Endodermal cell (in vitro differentiated cells): ENCODE results near the gene ERC1. TPM values are rescaled to one million over a fixed set of nuclear protein-coding genes. Genes with fewer than 3 reads are reported as not detected.

Source experiments
- DNase-seq: peaks from one replicate; pipeline ENCODE4 v3.0.0-alpha.2; 2017
- H3K27ac ChIP-seq: 2 replicates; pipeline ENCODE4 v1.5.1; 2013; ENCODE audit warnings: mild to moderate bottlenecking, low read depth, low read length, moderate library complexity
- H3K27me3 ChIP-seq: 2 replicates; pipeline ENCODE4 v1.6.1; 2013; ENCODE audit warnings: mild to moderate bottlenecking, low read length, moderate library complexity; ENCODE audit not compliant: insufficient read depth, control insufficient read depth, poor library complexity, severe bottlenecking
- H3K36me3 ChIP-seq: 2 replicates; pipeline ENCODE4 v1.7.0; 2013; ENCODE audit warnings: mild to moderate bottlenecking, low read length, moderate library complexity; ENCODE audit not compliant: control insufficient read depth, insufficient read depth
- H3K4me1 ChIP-seq: one replicate; pipeline ENCODE4 v1.7.0; 2013; ENCODE audit warnings: low read length; ENCODE audit not compliant: control insufficient read depth, insufficient read depth
- H3K4me3 ChIP-seq: 2 replicates; pipeline ENCODE4 v1.5.1; 2013; ENCODE audit warnings: mild to moderate bottlenecking, low read length, moderate library complexity
- H3K9ac ChIP-seq: 2 replicates; pipeline ENCODE4 v1.6.1; 2013; ENCODE audit warnings: mild to moderate bottlenecking, low read length, moderate library complexity; ENCODE audit not compliant: poor library complexity, severe bottlenecking; ENCODE audit errors: extremely low read depth
- H3K9me3 ChIP-seq: 2 replicates; pipeline ENCODE4 v1.6.1; 2013; ENCODE audit warnings: mild to moderate bottlenecking, low read length, moderate library complexity; ENCODE audit not compliant: control insufficient read depth
- H3K27ac Mint-ChIP-seq: 2 replicates; pipeline ENCODE4 v1.8.0; 2020; ENCODE audit warnings: mixed read lengths
- H3K27me3 Mint-ChIP-seq: 2 replicates; pipeline ENCODE4 v1.8.0; 2021; ENCODE audit warnings: mild to moderate bottlenecking, mixed read lengths; ENCODE audit not compliant: insufficient read depth
- H3K36me3 Mint-ChIP-seq: 2 replicates; pipeline ENCODE4 v1.8.0; 2020; ENCODE audit warnings: low read depth, mixed read lengths
- H3K4me1 Mint-ChIP-seq: 2 replicates; pipeline ENCODE4 v1.8.0; 2020; ENCODE audit warnings: mixed read lengths
- H3K4me3 Mint-ChIP-seq: 2 replicates; pipeline ENCODE4 v1.8.0; 2020; ENCODE audit warnings: mild to moderate bottlenecking, moderate library complexity, mixed read lengths
- H3K9me3 Mint-ChIP-seq: 2 replicates; pipeline ENCODE4 v1.8.0; 2020; ENCODE audit warnings: mild to moderate bottlenecking, mixed read lengths
- CTCF ChIP-seq: fragments of 200-600 bp; sonication (generic); conservative IDR thresholded peaks from 2 replicates; pipeline ENCODE4 v1.5.0; 2021; ENCODE audit warnings: antibody characterized with exemption, mild to moderate bottlenecking
- WGBS, 2 experiments: methylation state at CpG; one replicate each; pipeline versions ENCODE4 v1.1.5 to v1.1.7; 2013; ENCODE audit warnings: missing lambda C conversion rate in 2 of 2, mixed read lengths in 1 of 2; ENCODE audit not compliant: insufficient coverage in 1 of 2, insufficient read length in 1 of 2; 5-methylcytosine and 5-hydroxymethylcytosine counted together
- total RNA-seq, 2 donors: library from RNA; stranded (reverse); fragmentation: NEBNext Ultra II Directional in 1 of 2; extraction: Animal tissue kit (Norgen Biotek cat#: 25700) in 1 of 2; gene quantifications; 2 replicates in 1 of 2; 3 replicates in 1 of 2; pipeline ENCODE4 v1.2.1, GENCODE V29; 2021

ERC1 gene
- total RNA-seq, 2 donors from 2014 or later: 60.6 to 159 TPM

- DNase-seq: no peak
- H3K36me3 Mint-ChIP-seq: peaks cover 37% of the 10 kb centered on the region
- Histone ChIP-seq H3K4me3 (no peak overlapping the region), H3K9ac (no peak overlapping the region), H3K4me1 (peaks cover 12% of the 10 kb centered on the region), H3K27me3 (no peaks in the 10 kb centered on the region), H3K9me3 (no peaks in the 10 kb centered on the region), H3K27ac (no peak overlapping the region), H3K36me3 (no peaks in the 10 kb centered on the region)
- no peak overlapping the region for H3K27ac Mint-ChIP-seq
- peaks cover 2% of the 10 kb centered on the region for H3K9me3 Mint-ChIP-seq
- no peak overlapping the region for H3K4me3 Mint-ChIP-seq
- WGBS, 2 experiments: 96 to 98% methylated on average over 11 of the region's 11 CpGs
- H3K27me3 Mint-ChIP-seq: no peaks in the 10 kb centered on the region
- H3K4me1 Mint-ChIP-seq: peaks cover 24% of the 10 kb centered on the region
- TF ChIP-seq CTCF: no peak
Measured at GRCh38 chr12:1467710-1468109, 476.7 kb downstream of the ERC1 start.

GRCh38 chr12:1469070-1469469 is 478.0 kb downstream of the ERC1 start:
- no peaks in the 10 kb centered on the region for H3K27me3 Mint-ChIP-seq
- H3K36me3 ChIP-seq: no peaks in the 10 kb centered on the region
- peaks cover 26% of the 10 kb centered on the region for H3K4me1 Mint-ChIP-seq
- no peak overlapping the region for H3K4me3 ChIP-seq
- TF ChIP-seq CTCF: no peak
- no peaks in the 10 kb centered on the region for H3K9me3 ChIP-seq
- no peak for DNase-seq
- no peak overlapping the region for H3K9ac ChIP-seq
- H3K27me3 ChIP-seq: no peaks in the 10 kb centered on the region
- 77 to 81% methylated on average over 3 to 6 of the region's 6 CpGs for WGBS, 2 experiments
- H3K9me3 Mint-ChIP-seq: peaks cover 2% of the 10 kb centered on the region
- no peak overlapping the region for H3K27ac ChIP-seq
- H3K4me1 ChIP-seq: peaks cover 12% of the 10 kb centered on the region
- H3K27ac Mint-ChIP-seq: no peak overlapping the region
- no peak overlapping the region for H3K4me3 Mint-ChIP-seq
- peaks cover 36% of the 10 kb centered on the region for H3K36me3 Mint-ChIP-seq

GRCh38 chr12:1470051-1470450 is 479.0 kb downstream of the ERC1 start:
- Histone ChIP-seq H3K36me3 (no peaks in the 10 kb centered on the region), H3K27me3 (no peaks in the 10 kb centered on the region), H3K9ac (no peak overlapping the region), H3K9me3 (no peaks in the 10 kb centered on the region), H3K4me1 (peaks cover 12% of the 10 kb centered on the region), H3K4me3 (no peak overlapping the region), H3K27ac (no peak overlapping the region)
- WGBS, 2 experiments: 84 to 95% methylated on average over 4 to 5 of the region's 5 CpGs
- Mint-ChIP-seq H3K4me1 (peaks cover 26% of the 10 kb centered on the region), H3K36me3 (peaks cover 34% of the 10 kb centered on the region), H3K9me3 (peaks cover 2% of the 10 kb centered on the region), H3K4me3 (no peak overlapping the region), H3K27me3 (no peaks in the 10 kb centered on the region), H3K27ac (no peak overlapping the region)
- DNase-seq: no peak
- no peak for TF ChIP-seq CTCF
